SK-N-MC (cell line): Measurements from ENCODE around the gene ZNF717.

Experiments
- EZH2 ChIP-seq: fragments of 200-600 bp; sonication (generic); IDR thresholded peaks from one replicate; pipeline ENCODE4 v1.6.1; 2017; ENCODE audit warnings: antibody characterized with exemption
- FOXP2 ChIP-seq: optimal IDR thresholded peaks from 2 replicates; pipeline ENCODE3; 2011; ENCODE audit warnings: mild to moderate bottlenecking, moderate library complexity; ENCODE audit not compliant: insufficient read depth; ENCODE audit errors: extremely low read length, control extremely low read depth
- POLR2AphosphoS5 ChIP-seq: IDR thresholded peaks from 2 replicates; pipeline ENCODE4 v1.6.1; 2012; ENCODE audit warnings: mild to moderate bottlenecking, low read depth, low read length, borderline replicate concordance

DNA sequence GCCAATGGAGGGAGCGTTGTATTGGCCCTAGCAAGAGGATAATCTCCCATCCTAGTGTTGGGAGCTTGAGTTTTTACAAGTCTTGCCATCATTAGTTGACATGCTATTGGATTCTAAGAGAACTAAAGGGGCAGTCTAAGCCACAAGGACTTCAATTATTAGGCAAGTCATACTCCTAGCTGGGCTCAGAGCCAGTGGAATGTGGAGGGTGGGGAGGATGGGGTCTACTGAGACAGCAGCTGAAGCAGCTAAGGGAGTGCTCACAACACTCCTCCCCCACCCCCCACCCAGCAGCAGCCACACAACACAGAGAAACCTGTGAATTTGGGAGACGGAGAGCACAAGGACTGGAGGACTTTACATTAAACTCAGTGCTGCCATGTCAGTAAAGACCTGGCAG lies 93.3 kb downstream of the ZNF717 start:
- TF ChIP-seq EZH2 = no peak
- no peak for TF ChIP-seq POLR2AphosphoS5
- TF ChIP-seq FOXP2 = no peak
